Stimulated activated CD8-positive, alpha-beta memory T cell treated with anti-CD3 and anti-CD28 coated beads, Interleukin-12 subunit alpha, Interleukin-12 subunit beta, amount 100 ng/mL, for 24 hours (primary cell): ENCODE data around the gene SDSL.

ENCODE experiments used
- DNase-seq: peaks from one replicate; pipeline ENCODE4 v3.0.0-alpha.2; 2020; ENCODE audit errors: extremely low read depth

SDSL gene

GRCh38 chr12:113422030-113422885 is at the start of gene SDSL:
Gene SDSL (plus strand): TSS chr12:113422380. CDS start chr12:113427983, 5,603 bp downstream.
- no peak for DNase-seq

GRCh38 chr12:113373440-113373839 is 48.7 kb upstream of the SDSL start:
- DNase-seq, result no peak

- DNase-seq, result no peak
Observed at GRCh38 chr12:113373969-113374368, 48.2 kb upstream of the SDSL start.

- no peak for DNase-seq
Observed at GRCh38 chr12:113374823-113375428, 47.3 kb upstream of the SDSL start.

- DNase-seq, result no peak
Observed at GRCh38 chr12:113378291-113378690, 43.9 kb upstream of the SDSL start.

GRCh38 chr12:113381220-113381619 is 41.0 kb upstream of the SDSL start:
- no peak for DNase-seq

- DNase-seq, result no peak
Observed at GRCh38 chr12:113382206-113382605, 40.0 kb upstream of the SDSL start.

- no peak for DNase-seq
Observed at GRCh38 chr12:113384778-113385177, 37.4 kb upstream of the SDSL start.

GRCh38 chr12:113385282-113385882 is 36.8 kb upstream of the SDSL start:
- DNase-seq, result no peak

- DNase-seq, result no peak
Observed at GRCh38 chr12:113386866-113387566, 35.2 kb upstream of the SDSL start.

GRCh38 chr12:113387631-113388030 is 34.5 kb upstream of the SDSL start:
- DNase-seq, result no peak

GRCh38 chr12:113388351-113388750 is 33.8 kb upstream of the SDSL start:
- DNase-seq, result no peak

- no peak for DNase-seq
Observed at GRCh38 chr12:113390064-113391043, 31.8 kb upstream of the SDSL start.

GRCh38 chr12:113391145-113391544 is 31.0 kb upstream of the SDSL start:
- no peak for DNase-seq

- DNase-seq, result no peak
Observed at GRCh38 chr12:113391650-113392337, 30.4 kb upstream of the SDSL start.

- DNase-seq, result no peak
Observed at GRCh38 chr12:113392520-113392919, 29.7 kb upstream of the SDSL start.

GRCh38 chr12:113392988-113393579 is 29.1 kb upstream of the SDSL start:
- DNase-seq, result no peak

GRCh38 chr12:113393749-113394148 is 28.4 kb upstream of the SDSL start:
- no peak for DNase-seq

- no peak for DNase-seq
Observed at GRCh38 chr12:113395119-113395518, 27.1 kb upstream of the SDSL start.

GRCh38 chr12:113396200-113396599 is 26.0 kb upstream of the SDSL start:
- no peak for DNase-seq
